T-helper 1 cell (primary cell): ENCODE data around the gene HIF3A.

Experiments used
- DNase-seq, 5 donors: peaks; one replicate each; pipeline ENCODE4 v3.0.0-alpha.2; 2012 to 2020

Gene HIF3A

DNA sequence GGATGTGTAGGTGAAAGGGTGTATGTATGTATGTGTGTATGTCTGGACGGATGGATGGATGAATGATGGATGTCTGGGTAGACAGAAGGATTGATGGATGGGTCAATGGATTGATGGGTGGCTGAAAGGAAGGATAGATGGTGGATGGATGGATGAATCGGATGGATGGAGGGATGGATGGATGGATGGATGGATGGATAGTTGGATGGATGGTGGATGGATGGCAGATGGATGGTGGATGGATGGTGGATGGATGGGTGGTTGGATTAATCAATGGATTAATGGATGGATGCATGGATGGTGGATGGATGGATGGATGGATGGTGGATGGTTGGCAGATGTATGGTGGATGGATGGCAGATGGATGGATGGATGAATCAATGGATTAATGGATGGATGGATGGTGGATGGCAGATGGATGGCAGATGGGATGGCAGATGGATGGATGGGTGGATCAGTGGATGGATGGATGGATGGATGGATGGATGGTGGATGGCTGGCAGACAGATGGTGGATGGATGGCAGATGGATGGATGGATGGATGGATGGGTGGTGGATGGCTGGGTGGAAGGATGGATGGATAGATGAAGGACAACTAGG is 33.6 kb downstream of the HIF3A start:
- DNase-seq, result no peak

DNA sequence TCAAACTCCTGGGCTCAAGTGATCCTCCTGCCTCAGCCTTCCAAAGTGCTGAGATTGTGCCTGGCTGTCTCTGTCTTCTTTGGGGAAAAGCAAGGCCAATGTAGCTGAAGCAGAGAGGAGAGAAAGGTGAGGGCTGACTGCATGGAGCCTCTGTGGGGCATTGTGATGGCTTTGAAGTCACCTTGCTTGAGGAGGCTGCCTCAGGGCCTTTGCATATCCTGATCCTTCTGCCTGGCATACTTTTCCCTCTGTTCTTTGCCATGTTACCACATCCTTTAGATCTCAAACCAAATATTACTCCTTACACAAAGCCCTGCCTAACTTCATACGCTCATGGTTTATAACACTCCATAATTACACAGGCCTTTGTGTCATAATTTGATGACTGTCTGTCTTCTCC is 40.6 kb downstream of the HIF3A start:
- DNase-seq, result no peak

DNA sequence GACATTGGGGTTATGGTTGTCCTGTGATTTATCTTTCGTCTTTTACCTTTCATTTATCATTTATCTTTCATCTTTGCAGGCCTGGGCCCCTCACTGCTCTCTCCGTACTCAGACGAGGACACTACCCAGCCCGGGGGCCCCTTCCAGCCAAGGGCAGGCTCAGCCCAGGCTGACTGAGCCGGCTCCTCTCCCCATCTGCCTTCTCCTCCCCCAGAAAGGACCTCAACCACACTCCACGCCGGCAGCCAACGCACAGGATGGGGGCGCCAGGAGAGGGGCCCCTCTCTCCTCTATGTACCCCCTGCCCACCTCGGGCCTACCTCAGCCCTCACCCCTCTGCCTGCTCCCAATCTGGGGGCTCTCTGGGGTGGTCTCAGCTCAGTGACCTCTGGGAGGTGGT is 42.6 kb downstream of the HIF3A start:
- no peak for DNase-seq

DNA sequence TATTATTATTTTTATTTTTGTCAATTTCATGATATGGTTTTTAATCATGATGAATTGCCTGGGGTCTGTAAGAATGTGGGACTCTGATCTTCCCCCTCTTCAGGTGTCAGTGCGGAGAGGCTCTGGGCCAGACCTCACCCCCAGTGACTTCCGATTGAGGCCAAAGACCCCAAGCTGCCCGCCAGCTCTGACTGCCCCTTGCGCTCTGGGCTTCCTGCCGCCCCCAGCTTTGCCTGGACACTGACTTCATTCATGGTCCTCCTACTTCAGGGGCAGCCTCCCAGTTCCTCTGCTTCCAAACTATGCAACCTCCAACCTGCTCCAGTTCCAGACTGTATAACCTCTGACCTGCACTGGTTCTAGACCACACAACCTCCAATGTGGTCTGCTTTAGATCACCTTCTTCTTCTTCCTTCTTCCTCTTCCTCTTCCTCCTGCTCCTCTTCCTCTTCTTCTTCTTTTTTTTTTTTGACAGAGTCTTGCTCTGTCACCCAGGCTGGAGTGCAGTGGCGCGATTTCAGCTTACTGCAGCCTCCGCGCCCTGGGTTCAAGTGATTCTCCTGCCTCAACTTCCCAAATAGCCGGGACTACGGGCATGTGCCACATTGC is 43.3 kb downstream of the HIF3A start:
- no peak for DNase-seq

DNA sequence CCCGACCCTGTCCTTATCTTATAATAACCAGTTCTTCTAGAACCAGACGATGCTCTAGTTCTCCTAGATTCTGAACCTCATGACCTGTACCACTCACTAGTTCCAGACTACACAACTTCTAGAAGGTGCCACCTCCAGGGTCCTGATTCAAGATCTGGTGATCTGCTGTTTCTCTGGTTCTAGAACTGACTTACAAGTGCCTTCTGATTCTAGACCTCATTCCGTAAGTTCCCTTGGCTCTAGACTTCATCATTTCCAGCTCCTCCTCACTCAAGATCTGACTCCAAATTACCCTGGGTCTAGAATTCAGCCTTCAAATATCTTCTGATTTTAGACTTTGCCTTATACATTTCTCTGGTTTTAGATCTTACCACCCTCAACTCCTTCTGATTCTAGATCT is 45.1 kb downstream of the HIF3A start:
- no peak for DNase-seq

DNA sequence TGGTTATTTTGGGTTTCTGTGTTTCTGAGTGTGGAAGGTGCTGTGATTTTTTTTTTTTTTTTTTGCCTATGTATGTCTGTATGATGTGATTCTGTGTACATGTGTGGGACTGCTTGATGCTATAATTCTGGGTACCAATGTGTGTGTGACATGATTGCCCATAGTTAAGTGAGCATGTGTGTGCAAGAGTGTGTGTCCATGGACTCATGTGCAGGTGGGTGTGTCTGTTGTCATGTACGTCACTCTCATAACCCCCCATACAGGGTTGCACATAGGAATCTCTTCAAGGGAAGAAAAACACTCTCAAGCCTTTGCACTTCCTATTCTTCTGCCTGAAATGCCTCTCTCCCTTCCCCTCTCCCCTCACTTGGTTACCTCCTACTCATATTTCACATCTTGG is 47.5 kb downstream of the HIF3A start:
- no peak for DNase-seq

DNA sequence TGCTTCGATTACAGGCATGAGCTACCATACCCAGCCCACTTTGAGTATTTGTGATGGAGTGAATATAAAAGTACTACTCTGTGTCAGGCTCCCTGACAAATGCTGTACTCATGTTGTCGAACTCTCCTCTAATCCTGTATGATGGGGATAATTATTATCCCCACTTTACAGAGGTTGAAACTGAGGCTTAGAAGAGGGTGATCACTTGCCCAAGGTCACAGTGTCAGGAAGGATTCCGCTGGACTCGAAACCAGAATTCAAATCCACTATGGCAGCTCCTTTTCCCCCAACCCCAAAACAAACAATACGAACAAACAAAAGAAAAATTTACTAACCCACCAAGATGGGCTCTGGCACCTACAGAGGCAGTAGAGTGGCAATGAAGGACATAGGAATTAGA is 48.3 kb downstream of the HIF3A start:
- DNase-seq, result no peak

DNA sequence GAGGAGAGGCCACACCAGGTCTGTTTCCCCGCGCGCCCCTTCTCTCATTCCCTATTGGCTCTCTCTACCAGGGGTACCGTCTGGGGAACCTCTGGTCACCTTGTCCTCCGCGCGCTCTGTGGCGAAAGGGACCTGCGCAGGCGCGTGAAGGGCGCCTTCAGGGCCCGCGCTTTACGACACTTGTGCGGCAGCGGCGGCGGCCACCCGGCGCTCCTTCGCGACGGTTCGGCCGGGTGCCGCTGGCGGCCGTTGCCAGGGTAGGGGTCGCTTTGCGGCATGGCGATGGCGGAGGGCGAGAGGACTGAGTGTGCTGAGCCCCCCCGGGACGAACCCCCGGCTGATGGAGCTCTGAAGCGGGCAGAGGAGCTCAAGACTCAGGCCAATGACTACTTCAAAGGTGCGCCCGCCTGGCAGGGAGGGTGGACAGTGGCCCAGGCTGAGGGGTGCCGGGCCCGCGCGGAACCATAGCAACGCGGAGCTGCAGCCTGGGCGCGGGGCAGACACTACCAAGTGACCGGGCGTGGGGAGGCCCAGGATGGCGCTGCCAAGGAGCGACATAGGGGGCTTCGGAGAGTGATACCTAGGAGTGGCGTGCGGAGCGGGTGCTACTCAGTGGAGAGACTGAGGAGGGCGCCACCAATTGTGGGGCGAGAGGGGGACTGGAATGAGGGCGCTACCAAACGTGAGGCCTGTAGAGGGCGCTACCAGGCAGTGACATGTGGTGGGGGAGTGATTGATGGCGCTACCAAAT is 50.2 kb downstream of the HIF3A start, which contains the start of gene PPP5C:
Gene PPP5C, plus strand, starts transcription at position 267 of the 751 bp plus-strand sequence. Its CDS starts 10 bp downstream, at position 277.
- DNase-seq, result peak; percentile 72 to 94 (median 76)

DNA sequence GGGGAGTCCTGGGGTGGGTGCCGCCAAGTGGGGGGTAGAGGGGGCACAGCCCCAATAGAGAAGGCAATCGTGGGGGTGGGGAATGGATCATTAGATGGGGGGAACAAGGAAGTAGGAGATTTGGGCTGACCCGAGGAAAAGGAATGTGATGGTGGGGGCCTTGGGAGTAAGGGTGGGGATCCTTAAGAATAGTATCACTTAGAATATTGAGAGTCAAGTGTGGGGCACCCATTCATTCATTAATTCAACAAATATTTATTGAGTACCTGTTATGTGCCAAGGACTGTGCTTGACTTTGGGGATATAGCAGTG is 50.7 kb downstream of the HIF3A start:
- DNase-seq, result no peak

DNA sequence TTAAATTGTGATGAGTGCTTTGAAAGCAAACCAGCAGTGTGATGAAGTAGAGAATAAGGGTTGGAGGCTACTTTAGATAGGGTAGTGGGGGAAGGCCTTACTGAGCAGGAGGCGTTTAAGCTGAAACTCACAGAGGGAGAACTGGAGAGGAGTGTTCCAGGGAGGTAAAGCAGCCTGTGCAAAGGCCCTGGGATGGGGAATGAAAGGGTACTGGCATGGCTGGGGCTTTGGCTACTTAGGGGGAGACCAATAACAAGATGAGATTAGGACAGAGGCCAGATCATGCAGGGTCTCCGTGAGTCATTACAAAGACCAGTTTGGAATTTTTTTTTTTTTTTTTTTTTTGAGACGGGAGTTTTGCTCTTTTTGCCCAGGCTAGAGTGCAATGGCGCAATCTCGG is 51.1 kb downstream of the HIF3A start:
- no peak for DNase-seq

DNA sequence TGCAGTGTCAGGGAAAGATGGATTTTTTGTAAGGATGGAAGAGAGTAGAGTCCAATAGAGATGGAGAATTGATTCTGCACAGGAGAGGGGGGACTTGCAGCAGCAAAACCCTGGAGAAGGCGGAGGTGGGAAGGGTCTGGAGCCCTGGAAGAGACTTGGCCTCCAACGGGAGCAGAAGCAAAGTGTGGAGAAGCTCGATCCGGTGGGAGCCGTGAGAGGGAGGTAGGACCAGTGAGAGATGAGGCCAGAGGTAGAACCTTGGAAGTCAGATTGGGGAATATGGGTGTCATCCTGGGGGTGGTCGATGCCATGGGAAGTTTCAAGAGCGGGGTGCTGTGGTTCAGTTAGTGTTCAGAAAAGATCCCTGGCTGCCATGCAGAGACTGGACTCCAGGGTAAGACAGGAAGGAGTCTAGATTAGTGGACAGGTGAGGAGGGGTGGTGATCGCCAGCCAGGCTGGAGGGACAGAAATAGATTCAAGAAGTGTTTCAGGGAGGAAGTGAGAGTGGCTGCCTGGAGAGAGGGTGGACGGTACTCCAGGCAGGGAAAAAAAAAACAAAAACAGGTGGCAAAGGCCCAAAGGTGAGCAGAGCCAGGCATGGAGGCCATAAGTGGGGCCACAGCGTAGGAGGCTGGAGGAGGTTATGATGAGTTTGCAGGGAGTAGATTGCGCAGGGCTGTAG is 52.6 kb downstream of the HIF3A start:
- no peak for DNase-seq

DNA sequence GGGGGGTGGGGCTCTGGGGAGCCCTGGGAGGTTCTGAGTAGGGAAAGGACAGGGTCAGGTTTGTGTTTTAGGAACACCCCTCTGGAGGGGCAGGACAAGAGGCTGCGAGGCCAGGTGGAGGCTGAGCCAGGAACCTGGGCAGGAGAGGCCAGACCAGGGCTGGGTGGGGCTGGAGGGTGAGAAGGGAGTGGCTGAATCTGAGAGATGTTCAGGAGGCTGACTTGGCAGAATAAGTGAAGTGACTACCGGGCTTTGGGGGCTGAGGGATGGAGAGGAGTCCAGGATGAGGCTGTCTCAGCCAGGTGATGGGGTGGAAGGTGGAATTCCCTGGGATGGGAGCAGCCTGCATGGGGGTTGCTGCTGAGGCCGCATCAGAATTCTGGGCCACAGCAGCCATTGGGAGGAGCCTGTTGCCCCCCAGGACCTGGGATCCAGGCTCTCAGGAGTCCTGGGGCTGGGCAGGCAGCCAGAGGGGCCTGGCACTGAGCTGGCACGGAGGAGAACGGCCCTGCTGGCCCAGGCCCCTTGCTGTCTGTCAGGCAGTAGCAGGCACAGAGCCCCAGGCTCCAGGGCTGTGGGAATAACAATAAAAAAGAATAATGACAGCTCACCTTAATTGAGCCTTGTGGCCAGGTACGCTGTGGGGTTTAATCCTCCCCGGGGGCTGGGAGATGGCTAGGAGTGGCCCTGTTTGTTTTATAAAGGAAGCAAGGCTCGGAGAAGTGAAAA is 53.4 kb downstream of the HIF3A start:
- DNase-seq, result peak in 1 of 5 donors; percentile 33

DNA sequence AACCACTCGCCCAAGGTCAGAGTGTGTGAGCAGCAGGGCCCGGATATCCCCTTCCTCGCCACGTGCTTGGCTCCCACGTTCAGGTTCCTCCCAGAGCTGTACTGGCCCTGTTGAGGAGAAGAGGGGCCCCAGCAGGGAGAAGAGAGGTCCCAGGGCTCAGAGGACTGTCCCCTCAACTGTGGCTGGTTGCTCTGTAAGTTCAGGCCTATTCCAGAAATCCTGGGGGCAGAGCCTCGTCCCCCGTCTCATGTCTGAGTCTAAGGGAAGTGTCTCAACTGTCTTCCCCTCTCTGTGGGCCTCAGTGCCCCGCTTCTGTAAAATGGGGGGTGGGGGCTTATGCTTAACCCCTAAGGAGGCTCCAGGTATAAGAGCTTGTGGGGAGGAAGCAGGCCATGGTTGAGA is 53.9 kb downstream of the HIF3A start:
- peak in 1 of 5 donors; percentile 56 for DNase-seq

DNA sequence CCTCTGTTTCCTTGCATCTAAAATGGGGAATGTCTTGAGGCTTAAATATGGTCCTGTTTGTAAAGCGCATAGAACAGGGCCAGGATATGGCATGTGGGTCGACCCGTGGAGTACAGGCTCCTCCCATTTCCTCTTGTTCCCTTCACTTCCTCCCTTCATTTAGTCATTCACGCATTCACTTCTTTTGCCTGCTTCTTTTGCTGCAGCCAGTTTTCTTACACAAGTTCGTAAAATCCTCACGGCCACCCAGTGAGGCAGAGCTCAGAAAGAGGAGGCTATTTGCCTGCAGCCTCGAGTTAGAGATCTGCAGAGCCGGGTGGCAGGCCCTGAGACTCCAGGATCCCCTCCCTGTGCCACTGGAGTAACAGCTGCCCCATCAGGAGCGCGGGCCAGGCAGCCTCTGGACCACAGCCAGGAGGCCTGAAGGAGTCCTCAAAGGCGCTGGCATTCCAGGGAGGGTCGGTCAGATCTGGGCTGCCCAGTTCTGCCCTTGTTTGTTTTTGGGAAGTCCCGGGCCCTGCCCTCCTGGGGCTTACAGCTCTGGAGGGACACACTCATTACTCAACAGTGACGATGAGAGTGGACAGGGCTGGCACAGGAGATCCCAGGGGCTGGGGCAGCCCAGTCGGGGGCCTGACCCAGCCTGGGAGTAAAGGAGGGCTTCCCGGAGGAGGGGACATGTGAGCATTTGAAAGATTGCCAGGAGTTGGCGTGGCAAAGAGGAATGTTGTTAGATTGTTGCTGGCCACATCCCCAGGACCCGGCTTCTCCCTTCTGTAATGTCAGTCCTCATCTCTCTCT is 54.6 kb downstream of the HIF3A start:
- DNase-seq, result peak in 1 of 5 donors; percentile 74

DNA sequence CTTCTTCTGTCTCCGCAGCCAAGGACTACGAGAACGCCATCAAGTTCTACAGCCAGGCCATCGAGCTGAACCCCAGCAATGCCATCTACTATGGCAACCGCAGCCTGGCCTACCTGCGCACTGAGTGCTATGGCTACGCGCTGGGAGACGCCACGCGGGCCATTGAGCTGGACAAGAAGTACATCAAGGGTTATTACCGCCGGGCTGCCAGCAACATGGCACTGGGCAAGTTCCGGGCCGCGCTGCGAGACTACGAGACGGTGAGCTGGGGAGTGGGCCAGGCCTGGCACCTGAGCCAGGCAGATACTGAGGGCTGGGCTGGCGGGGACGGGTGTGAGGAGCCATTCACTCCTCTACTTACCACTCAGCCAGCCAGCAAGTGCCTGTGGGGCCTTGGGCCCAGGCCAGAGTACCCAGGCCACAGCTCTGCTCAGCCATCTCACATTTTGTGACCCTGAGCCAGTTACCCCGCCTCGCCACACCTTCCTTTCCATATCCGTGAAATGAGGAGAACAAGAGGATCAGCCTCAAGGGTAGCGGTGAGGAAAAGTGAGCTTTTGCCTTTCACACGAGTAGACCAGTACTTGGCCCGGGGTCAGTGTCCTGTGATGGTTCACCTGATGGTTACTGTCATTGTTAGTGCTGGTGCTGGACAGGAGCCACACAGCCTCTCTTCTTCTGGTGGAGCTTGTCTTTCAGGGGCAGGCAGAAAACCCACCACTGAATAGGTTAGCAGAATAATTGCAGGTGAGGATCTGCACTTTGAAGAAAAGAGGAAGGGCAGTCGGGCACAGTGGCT is 57.1 kb downstream of the HIF3A start:
- no peak for DNase-seq

DNA sequence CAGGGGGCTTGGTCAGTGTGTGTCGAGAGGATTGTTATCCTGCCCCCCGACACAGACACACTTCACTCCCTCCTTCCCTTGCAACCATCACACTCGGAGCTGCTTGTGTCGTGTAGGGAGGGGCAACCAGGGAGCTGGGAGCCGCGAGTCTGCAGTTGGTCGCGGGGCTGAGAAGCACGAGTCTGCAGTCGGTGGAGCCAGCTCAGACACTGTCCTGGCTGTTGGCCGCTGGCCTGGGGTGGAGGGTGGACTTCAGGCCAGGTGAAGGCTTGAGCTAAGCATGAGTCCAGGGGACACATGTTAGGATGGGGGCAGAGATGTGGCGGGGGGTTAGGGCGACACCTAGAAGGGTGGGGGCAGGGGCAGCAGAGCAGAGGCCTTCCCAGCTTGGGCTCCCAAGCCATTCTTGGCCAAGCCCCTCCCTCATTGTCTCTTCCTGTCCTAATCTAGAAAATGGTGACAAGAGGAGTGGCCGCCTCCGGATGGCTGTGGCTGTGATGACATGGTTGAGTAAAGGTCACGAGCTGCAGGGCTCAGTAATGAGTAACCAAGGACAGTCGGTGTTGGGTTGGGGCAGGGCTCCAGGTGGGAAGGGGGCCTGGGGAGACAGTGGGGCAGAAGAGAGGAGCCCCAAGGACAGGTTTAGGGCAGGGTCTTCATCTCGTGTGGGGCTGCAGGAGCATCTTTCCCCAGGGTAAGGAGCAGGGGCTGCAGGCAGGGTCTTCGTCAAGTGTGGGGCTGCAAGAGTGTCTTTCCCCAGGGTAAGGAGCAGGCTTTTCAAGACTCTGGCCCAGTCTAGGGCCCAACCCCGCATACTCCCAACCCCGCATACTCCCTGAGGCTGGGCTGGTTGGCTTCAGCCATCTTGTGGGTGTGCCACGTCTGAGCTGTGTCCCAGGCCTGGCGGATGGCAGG is 58.6 kb downstream of the HIF3A start:
- DNase-seq, result no peak

DNA sequence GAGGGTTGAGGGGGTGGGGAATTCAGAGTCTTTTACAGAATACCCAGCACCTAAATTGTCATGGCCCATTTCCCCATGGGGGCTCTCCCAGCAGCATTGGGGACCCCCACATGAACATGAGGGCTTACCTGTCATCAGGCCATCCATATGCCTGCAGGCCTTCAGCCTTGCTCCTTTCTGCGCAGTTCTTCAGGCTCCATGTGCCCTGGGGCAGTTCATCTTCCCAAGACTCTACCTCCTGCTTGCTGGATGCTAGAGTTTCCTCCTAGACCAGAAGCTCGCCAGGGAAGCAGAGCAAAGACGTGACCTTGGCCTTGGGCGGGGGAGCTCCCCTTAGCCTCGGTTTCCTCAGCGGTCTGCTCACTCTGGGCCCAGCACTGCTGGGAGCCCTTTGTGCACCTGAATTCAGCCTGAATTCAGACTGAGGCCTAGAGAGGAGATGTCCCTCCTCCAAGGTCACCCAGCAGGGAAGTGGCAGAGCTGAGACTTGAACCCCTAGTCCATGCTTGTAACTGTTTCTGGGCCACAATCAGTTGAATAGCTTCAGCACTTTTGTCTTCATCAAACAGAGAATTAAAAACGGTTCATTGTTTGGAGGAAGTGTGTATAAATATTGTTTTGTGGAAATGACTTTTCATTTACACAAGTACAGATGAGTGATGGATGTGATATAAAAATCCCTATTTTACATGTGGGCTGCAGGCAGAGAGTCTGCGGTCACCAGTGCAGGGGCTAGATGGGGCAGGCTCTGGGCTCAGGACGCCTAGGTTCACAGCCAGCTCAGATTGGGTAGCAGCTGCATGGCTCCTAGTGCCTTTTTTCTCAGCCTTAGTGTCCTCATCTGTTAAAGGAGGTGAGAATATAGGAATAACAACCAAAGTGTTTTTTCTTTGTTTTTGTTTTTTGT is 59.6 kb downstream of the HIF3A start:
- DNase-seq, result no peak

DNA sequence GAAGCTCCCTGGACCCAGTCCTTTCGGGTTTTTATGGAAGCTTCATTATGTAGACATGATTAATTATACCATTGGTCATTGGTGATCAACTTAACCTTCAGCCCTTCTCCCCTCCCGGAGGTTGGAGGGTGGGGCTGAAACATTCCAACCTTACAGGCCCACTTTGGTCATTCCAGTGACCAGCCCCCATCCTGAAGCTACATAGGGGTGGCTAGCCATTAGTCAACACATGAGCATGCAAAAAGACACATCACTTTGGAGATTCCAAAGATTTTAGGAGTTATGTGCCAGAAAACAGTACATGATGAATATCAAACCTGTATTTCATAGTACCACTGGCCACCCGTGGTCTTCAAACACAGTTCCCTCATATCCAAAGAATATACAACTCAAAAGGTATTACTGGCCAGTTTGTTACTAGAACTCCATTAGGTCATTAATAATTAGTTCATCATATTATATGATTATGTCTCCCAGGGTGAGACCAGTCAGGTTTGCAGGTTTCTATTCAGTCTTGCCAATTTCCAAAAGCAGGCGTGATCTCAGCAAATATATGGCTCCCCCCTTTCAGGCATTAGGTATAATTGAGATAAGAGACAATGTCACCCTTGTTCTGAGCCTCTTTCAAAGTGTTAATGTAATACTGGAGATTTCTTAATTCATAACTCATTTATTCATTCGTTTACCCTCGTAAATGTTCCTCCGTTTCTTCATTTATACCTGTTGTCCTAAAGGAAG is 61.2 kb downstream of the HIF3A start:
- no peak for DNase-seq
